GM10847 (cell line): ENCODE measurements around the gene SAMD11.

Experiments
- POLR2A ChIP-seq: IDR thresholded peaks from 2 replicates; pipeline ENCODE4 v1.6.1; 2011; ENCODE audit not compliant: insufficient read length; ENCODE audit errors: extremely low read depth

Gene SAMD11

GRCh38 chr1:915295-916172 is 8.2 kb upstream of the SAMD11 start:
- no peak for TF ChIP-seq POLR2A

- TF ChIP-seq POLR2A = no peak
Measured at GRCh38 chr1:916173-917075, 7.3 kb upstream of the SAMD11 start.

- no peak for TF ChIP-seq POLR2A
Measured at GRCh38 chr1:917076-917459, 6.7 kb upstream of the SAMD11 start.

- TF ChIP-seq POLR2A = no peak
Measured at GRCh38 chr1:917466-918091, 6.1 kb upstream of the SAMD11 start.

GRCh38 chr1:918353-918752 is 5.4 kb upstream of the SAMD11 start:
- no peak for TF ChIP-seq POLR2A

GRCh38 chr1:918843-919242 is 4.9 kb upstream of the SAMD11 start:
- no peak for TF ChIP-seq POLR2A

- TF ChIP-seq POLR2A = no peak
Measured at GRCh38 chr1:919271-919872, 4.4 kb upstream of the SAMD11 start.

GRCh38 chr1:920010-920409 is 3.7 kb upstream of the SAMD11 start:
- no peak for TF ChIP-seq POLR2A

- no peak for TF ChIP-seq POLR2A
Measured at GRCh38 chr1:920521-920920, 3.2 kb upstream of the SAMD11 start.

- TF ChIP-seq POLR2A = no peak
Measured at GRCh38 chr1:921011-921837, 2.5 kb upstream of the SAMD11 start.

- no peak for TF ChIP-seq POLR2A
Measured at GRCh38 chr1:923991-924655, 400 bp downstream of the SAMD11 start.

- no peak for TF ChIP-seq POLR2A
Measured at GRCh38 chr1:924656-925560, 1.2 kb downstream of the SAMD11 start.
